Mesothelial cell of epicardium (in vitro differentiated cells): ENCODE data around the gene GINS3. TPM values are rescaled to one million over a fixed set of nuclear protein-coding genes. Genes with fewer than 3 reads are reported as not detected.

Experiments
- DNase-seq, 2 experiments: peaks; one replicate each; pipeline ENCODE4 v3.0.0; 2021; ENCODE audit warnings: low spot score in 2 of 2; ENCODE audit not compliant: unreplicated experiment in 2 of 2
- H3K27ac Mint-ChIP-seq: 2 replicates; pipeline ENCODE4 v1.8.0; 2021; ENCODE audit warnings: mixed read lengths
- H3K27me3 Mint-ChIP-seq: 2 replicates; pipeline ENCODE4 v1.8.0; 2021; ENCODE audit warnings: low read depth, mixed read lengths
- H3K36me3 Mint-ChIP-seq: 2 replicates; pipeline ENCODE4 v1.8.0; 2021; ENCODE audit warnings: mixed read lengths
- H3K4me1 Mint-ChIP-seq: 2 replicates; pipeline ENCODE4 v1.8.0; 2021; ENCODE audit warnings: mixed read lengths
- H3K4me3 Mint-ChIP-seq: 2 replicates; pipeline ENCODE4 v1.8.0; 2021; ENCODE audit warnings: mild to moderate bottlenecking, moderate library complexity, mixed read lengths
- H3K9me3 Mint-ChIP-seq: 2 replicates; pipeline ENCODE4 v1.8.0; 2021; ENCODE audit warnings: mixed read lengths
- total RNA-seq: library from RNA; stranded (reverse); gene quantifications from 3 replicates; pipeline ENCODE4 v1.2.1, GENCODE V29; 2021
- TF ChIP-seq, protein P1 (sequence below): fragments of 200-600 bp; sonication (generic); IDR thresholded peaks from one replicate; pipeline ENCODE4 v1.5.0; 2021; ENCODE audit warnings: antibody characterized with exemption; ENCODE audit not compliant: unreplicated experiment

The GINS3 gene
- total RNA-seq, 1 donor from 2014 or later: 5.0 TPM

DNA sequence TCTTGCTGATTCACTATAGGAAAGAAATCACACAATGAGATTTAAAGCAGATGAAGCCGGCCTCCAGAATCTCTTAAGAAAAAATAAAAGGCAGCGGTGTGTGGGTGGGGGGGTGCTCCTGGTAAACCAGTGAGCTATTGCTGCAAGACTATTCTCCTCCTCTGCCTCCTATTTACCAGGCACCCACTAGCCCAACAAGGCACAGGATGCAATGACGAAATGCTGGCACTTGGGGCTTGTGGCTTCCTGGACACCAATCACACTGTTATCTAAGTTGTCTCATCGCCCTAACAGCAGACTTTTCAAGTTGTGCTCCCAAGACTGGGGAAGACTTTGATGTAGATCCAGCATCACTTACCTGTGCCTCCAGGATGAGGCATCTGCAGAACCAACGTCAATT lies 57.5 kb downstream of the GINS3 start:
- Mint-ChIP-seq H3K27ac (no peak overlapping the region), H3K9me3 (no peaks in the 10 kb centered on the region), H3K36me3 (no peaks in the 10 kb centered on the region), H3K4me1 (peaks cover 19% of the 10 kb centered on the region), H3K4me3 (no peak overlapping the region), H3K27me3 (peaks cover 6% of the 10 kb centered on the region)
- TF ChIP-seq, protein P1, sequence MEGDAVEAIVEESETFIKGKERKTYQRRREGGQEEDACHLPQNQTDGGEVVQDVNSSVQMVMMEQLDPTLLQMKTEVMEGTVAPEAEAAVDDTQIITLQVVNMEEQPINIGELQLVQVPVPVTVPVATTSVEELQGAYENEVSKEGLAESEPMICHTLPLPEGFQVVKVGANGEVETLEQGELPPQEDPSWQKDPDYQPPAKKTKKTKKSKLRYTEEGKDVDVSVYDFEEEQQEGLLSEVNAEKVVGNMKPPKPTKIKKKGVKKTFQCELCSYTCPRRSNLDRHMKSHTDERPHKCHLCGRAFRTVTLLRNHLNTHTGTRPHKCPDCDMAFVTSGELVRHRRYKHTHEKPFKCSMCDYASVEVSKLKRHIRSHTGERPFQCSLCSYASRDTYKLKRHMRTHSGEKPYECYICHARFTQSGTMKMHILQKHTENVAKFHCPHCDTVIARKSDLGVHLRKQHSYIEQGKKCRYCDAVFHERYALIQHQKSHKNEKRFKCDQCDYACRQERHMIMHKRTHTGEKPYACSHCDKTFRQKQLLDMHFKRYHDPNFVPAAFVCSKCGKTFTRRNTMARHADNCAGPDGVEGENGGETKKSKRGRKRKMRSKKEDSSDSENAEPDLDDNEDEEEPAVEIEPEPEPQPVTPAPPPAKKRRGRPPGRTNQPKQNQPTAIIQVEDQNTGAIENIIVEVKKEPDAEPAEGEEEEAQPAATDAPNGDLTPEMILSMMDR: no peak
- DNase-seq: no peak

DNA sequence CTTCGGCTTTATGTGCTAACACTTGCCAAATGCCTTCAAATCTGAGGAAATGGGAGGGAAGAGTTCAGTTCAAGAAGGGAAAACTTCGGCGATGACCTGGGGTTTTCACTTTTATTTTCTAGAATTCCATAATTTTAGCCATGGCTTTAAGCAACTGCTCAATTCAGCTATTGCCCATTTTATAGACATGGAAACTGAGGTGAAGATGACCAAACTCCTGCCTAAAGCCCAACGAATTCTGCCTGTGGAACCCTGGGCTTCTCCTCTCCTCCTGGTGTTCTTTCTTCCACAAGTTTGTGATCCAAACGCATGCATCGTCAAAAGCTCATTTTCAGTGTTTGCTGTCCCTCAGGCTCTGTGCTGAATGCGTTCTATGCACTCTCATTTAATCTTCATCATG lies 58.3 kb downstream of the GINS3 start:
- H3K36me3 Mint-ChIP-seq: no peaks in the 10 kb centered on the region
- no peak overlapping the region for H3K4me3 Mint-ChIP-seq
- DNase-seq: no peak
- H3K27me3 Mint-ChIP-seq: peaks cover 9% of the 10 kb centered on the region
- H3K9me3 Mint-ChIP-seq: no peaks in the 10 kb centered on the region
- TF ChIP-seq, protein P1: no peak
- H3K27ac Mint-ChIP-seq: no peak overlapping the region
- H3K4me1 Mint-ChIP-seq: peaks cover 19% of the 10 kb centered on the region

DNA sequence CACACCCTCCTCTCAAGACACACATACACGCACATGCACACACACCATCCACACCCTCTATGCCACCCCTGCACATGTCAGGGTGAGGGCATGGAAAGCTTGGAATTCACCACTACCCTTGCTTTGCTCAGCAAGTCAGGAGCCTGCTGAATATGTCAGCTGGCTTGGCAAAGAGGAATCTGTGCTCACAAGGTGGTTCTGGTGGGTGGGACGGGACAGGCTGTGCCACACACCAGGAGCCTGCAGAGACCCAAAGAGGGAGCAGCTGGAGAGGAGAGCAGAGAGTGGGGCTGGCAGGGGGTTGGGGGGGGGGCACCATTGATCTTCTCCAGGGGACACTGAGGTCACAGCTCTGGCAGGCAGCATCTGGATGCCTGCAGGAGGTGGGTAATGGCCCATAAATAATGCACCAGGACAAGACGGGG lies 59.0 kb downstream of the GINS3 start:
- TF ChIP-seq, protein P1: no peak
- Mint-ChIP-seq H3K9me3 (no peaks in the 10 kb centered on the region), H3K4me1 (peaks cover 19% of the 10 kb centered on the region), H3K27ac (no peak overlapping the region), H3K4me3 (no peak overlapping the region), H3K36me3 (no peaks in the 10 kb centered on the region), H3K27me3 (peaks cover 9% of the 10 kb centered on the region)
- DNase-seq: no peak

DNA sequence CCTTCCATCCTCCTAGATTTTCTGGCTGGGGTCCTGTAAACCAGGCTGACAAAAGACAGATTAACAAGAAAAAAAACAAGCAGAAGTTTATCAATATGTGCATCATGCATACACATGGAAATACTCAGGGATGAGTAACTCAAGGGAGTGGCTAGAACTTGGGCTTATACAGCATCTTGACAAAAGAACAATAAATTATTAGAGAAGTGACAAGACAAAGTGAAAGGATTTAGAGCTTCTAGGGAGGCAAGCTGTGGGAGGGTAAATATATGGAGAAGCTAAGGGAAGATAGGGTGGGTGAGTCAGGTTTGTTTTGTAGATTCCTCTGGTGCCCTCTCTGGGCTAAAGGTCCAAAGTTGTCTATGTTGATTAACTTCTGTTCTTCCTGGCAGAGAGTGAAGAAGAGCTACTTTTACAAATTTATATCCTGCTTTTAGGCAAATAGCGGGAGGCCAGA lies 59.7 kb downstream of the GINS3 start:
- H3K27ac Mint-ChIP-seq: no peak overlapping the region

DNA sequence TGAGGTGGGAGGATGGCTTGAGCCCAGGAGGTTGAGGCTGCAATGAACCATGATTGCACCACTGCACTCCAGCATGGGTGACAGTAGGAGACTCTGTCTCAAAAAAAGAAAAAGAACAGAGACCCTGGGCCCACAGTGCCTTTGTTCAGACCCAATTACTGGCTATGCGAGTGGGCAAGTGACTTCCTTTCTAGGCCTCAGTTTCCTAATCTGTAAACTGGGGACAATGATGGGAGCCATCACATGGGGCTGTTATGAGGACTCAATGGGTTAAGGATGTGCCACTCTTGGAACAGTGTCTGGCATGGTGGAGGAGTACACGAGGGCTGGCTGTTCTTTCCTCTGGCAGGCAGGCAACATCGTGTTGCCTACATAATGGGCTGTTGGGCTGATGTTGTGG lies 60.4 kb downstream of the GINS3 start:
- no peaks in the 10 kb centered on the region for H3K36me3 Mint-ChIP-seq
- no peak overlapping the region for H3K27ac Mint-ChIP-seq
- peaks cover 19% of the 10 kb centered on the region for H3K4me1 Mint-ChIP-seq
- H3K9me3 Mint-ChIP-seq: no peaks in the 10 kb centered on the region
- DNase-seq: no peak
- no peak overlapping the region for H3K4me3 Mint-ChIP-seq
- TF ChIP-seq, protein P1: no peak
- peaks cover 9% of the 10 kb centered on the region for H3K27me3 Mint-ChIP-seq

More for the DNA sequence above, 59.7 kb downstream of the GINS3 start:
- H3K4me1 Mint-ChIP-seq: peaks cover 19% of the 10 kb centered on the region
- no peaks in the 10 kb centered on the region for H3K9me3 Mint-ChIP-seq
- no peak overlapping the region for H3K4me3 Mint-ChIP-seq
- H3K27me3 Mint-ChIP-seq: peaks cover 9% of the 10 kb centered on the region
- H3K36me3 Mint-ChIP-seq: no peaks in the 10 kb centered on the region
- DNase-seq: no peak
- TF ChIP-seq, protein P1: no peak

DNA sequence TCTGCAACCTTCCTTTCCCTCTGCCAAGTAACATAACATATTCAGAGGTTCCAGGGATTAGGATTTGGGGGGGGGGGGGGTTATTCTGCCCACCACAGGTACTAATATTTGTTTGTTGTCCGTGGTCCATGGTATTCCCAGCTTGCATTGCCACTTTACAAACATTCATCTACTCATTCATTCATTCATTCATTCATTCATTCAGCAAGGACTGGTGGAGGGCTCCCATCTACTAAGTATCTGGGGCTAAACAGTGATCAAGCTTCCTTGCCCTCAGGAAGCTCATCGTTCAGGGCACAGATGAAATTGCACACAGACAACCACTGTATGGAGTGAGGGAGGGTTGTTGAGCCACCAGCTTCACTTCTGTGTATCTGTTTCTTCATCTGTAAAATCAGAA lies 61.9 kb downstream of the GINS3 start:
- no peak overlapping the region for H3K4me3 Mint-ChIP-seq
- TF ChIP-seq, protein P1: no peak
- H3K27ac Mint-ChIP-seq: no peak overlapping the region
- no peaks in the 10 kb centered on the region for H3K36me3 Mint-ChIP-seq
- H3K27me3 Mint-ChIP-seq: peaks cover 11% of the 10 kb centered on the region
- no peaks in the 10 kb centered on the region for H3K9me3 Mint-ChIP-seq
- peaks cover 14% of the 10 kb centered on the region for H3K4me1 Mint-ChIP-seq
- DNase-seq: no peak
